ENCODE data around the gene UNC45A. TPM values are rescaled to one million over a fixed set of nuclear protein-coding genes. Genes with fewer than 3 reads are reported as not detected.
A peak's percentile ranks its signal among the peaks of the same experiment; 100 is the strongest.

Gene UNC45A
- total and polyA plus RNA-seq, 2 of the 13 experiments (the other 11 are each of a cell fraction or from before 2014, with no cell fraction given): 33.8 to 39.7 TPM

- no peak for TF ChIP-seq MTERF4 (CRISPR knock-in tag; IDR thresholded peaks at IDR 0.05)
- peak; percentile 72; the same call in 1 of the 2 replicates for TF ChIP-seq SNAPC4 (CRISPR knock-in tag; IDR thresholded peaks at IDR 0.05)
- TF ChIP-seq, protein P1, sequence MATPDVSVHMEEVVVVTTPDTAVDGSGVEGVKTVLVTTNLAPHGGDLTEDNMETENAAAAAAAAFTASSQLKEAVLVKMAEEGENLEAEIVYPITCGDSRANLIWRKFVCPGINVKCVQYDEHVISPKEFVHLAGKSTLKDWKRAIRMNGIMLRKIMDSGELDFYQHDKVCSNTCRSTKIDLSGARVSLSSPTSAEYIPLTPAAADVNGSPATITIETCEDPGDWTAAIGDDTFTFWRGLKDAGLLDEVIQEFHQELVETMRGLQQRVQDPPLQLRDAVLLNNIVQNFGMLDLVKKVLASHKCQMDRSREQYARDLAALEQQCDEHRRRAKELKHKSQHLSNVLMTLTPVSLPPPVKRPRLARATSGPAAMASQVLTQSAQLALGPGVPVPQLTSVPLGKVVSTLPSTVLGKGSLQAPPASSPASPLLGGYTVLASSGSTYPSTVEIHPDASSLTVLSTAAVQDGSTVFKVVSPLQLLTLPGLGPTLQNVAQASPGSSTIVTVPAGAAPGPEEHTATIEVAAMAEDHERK (CRISPR knock-in tag; IDR thresholded peaks at IDR 0.05; ENCODE audit: low read depth): no peak
- peak; percentile 52 for TF ChIP-seq REPIN1 (CRISPR knock-in tag; IDR thresholded peaks at IDR 0.05; ENCODE audit: borderline replicate concordance, low read depth)
- no peak for TF ChIP-seq ZSCAN12 (CRISPR knock-in tag; IDR thresholded peaks at IDR 0.05)
- peak; percentile 52 for TF ChIP-seq NCOA2 (CRISPR knock-in tag; IDR thresholded peaks at IDR 0.05)
- TF ChIP-seq, protein P2, sequence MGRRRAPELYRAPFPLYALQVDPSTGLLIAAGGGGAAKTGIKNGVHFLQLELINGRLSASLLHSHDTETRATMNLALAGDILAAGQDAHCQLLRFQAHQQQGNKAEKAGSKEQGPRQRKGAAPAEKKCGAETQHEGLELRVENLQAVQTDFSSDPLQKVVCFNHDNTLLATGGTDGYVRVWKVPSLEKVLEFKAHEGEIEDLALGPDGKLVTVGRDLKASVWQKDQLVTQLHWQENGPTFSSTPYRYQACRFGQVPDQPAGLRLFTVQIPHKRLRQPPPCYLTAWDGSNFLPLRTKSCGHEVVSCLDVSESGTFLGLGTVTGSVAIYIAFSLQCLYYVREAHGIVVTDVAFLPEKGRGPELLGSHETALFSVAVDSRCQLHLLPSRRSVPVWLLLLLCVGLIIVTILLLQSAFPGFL (CRISPR knock-in tag; IDR thresholded peaks at IDR 0.05): no peak
- no peak; the same call in 1 of the 2 replicates for TF ChIP-seq ZSCAN25 (CRISPR knock-in tag; IDR thresholded peaks at IDR 0.05)
- TF ChIP-seq ZNF432 (CRISPR knock-in tag; IDR thresholded peaks at IDR 0.05; ENCODE audit: borderline replicate concordance): no peak
- TF ChIP-seq CHCHD3 (CRISPR knock-in tag; IDR thresholded peaks at IDR 0.05): peak; percentile 5; the same call in 1 of the 2 replicates
- TF ChIP-seq ZNF33B (CRISPR knock-in tag; IDR thresholded peaks at IDR 0.05): no peak
- no peak for TF ChIP-seq RAD51 (IDR thresholded peaks at IDR 0.05; ENCODE audit: borderline replicate concordance)
- peak; percentile 90 for TF ChIP-seq SMAD3 (CRISPR knock-in tag; IDR thresholded peaks at IDR 0.05)
- peak; percentile 93 for TF ChIP-seq SALL2 (CRISPR knock-in tag; IDR thresholded peaks at IDR 0.05)
- peak; percentile 48; the same call in 1 of the 2 replicates for TF ChIP-seq FOXO1 (CRISPR knock-in tag; IDR thresholded peaks at IDR 0.05)
- peak; percentile 53; the same call in 1 of the 2 replicates for TF ChIP-seq SALL1 (CRISPR knock-in tag; IDR thresholded peaks at IDR 0.05)
- TF ChIP-seq GATAD2A (CRISPR knock-in tag; IDR thresholded peaks at IDR 0.05): no peak; the same call in none of the 2 replicates
- peak; percentile 81; the same call in 1 of the 2 replicates for TF ChIP-seq TMF1 (CRISPR knock-in tag; IDR thresholded peaks at IDR 0.05; ENCODE audit: low read depth)
- no peak for TF ChIP-seq CC2D1A (CRISPR knock-in tag; IDR thresholded peaks at IDR 0.05)
- TF ChIP-seq SIN3A (IDR thresholded peaks at IDR 0.05; ENCODE audit: borderline replicate concordance, low read depth, low read length): peak; percentile 29; the same call in 1 of the 2 replicates
- TF ChIP-seq SOX6 (IDR thresholded peaks at IDR 0.05): no peak
- TF ChIP-seq SOX6 (CRISPR knock-in tag; IDR thresholded peaks at IDR 0.05): peak; percentile 63
Measured at GRCh38 chr15:90931828-90932659, 3.0 kb upstream of the UNC45A start, which contains the start of gene HDDC3 (continued).

Data from HepG2 (cell line).